ENCODE data around the gene APP.

Gene APP

GRCh38 chr21:26055010-26055409, 115.6 kb downstream of the APP start:
- H3K9ac ChIP-seq, result no peak overlapping the region
- H3K36me3 ChIP-seq (ENCODE audit: control insufficient read depth, insufficient read depth, low read length), result no peaks in the 10 kb centered on the region
- H3K4me2 ChIP-seq (ENCODE audit: low read length), result no peak overlapping the region
- H3K4me1 ChIP-seq, result no peaks in the 10 kb centered on the region
- H3K4me3 ChIP-seq (ENCODE audit: low read depth, low read length), result no peak overlapping the region
- no peak overlapping the region for H3K27ac ChIP-seq
- no peak overlapping the region for H2AFZ ChIP-seq
- no peaks in the 10 kb centered on the region for H3K27me3 ChIP-seq (ENCODE audit: control insufficient read depth, insufficient read depth, low read length)
- no peaks in the 10 kb centered on the region for H3K9me3 ChIP-seq (ENCODE audit: control insufficient read depth, low read length)
- TF ChIP-seq, protein P1, sequence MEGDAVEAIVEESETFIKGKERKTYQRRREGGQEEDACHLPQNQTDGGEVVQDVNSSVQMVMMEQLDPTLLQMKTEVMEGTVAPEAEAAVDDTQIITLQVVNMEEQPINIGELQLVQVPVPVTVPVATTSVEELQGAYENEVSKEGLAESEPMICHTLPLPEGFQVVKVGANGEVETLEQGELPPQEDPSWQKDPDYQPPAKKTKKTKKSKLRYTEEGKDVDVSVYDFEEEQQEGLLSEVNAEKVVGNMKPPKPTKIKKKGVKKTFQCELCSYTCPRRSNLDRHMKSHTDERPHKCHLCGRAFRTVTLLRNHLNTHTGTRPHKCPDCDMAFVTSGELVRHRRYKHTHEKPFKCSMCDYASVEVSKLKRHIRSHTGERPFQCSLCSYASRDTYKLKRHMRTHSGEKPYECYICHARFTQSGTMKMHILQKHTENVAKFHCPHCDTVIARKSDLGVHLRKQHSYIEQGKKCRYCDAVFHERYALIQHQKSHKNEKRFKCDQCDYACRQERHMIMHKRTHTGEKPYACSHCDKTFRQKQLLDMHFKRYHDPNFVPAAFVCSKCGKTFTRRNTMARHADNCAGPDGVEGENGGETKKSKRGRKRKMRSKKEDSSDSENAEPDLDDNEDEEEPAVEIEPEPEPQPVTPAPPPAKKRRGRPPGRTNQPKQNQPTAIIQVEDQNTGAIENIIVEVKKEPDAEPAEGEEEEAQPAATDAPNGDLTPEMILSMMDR (IDR thresholded peaks at IDR 0.05), result no peak
- H3K79me2 ChIP-seq, result no peaks in the 10 kb centered on the region

GRCh38 chr21:26052057-26052456, 118.5 kb downstream of the APP start:
- Histone ChIP-seq H3K79me2 (no peaks in the 10 kb centered on the region), H2AFZ (no peak overlapping the region), H3K9me3 (ENCODE audit: control insufficient read depth, low read length) (no peaks in the 10 kb centered on the region), H3K4me3 (ENCODE audit: low read depth, low read length) (no peak overlapping the region), H3K27me3 (ENCODE audit: control insufficient read depth, insufficient read depth, low read length) (no peaks in the 10 kb centered on the region), H3K27ac (no peak overlapping the region), H3K36me3 (ENCODE audit: control insufficient read depth, insufficient read depth, low read length) (no peaks in the 10 kb centered on the region), H3K4me1 (no peaks in the 10 kb centered on the region), H3K9ac (no peak overlapping the region), H3K4me2 (ENCODE audit: low read length) (no peak overlapping the region)
- TF ChIP-seq, protein P1 (IDR thresholded peaks at IDR 0.05), result no peak

GRCh38 chr21:26050857-26051256, 119.7 kb downstream of the APP start:
- Histone ChIP-seq H3K4me3 (ENCODE audit: low read depth, low read length) (no peak overlapping the region), H2AFZ (no peak overlapping the region), H3K9ac (no peak overlapping the region), H3K9me3 (ENCODE audit: control insufficient read depth, low read length) (no peaks in the 10 kb centered on the region), H3K27ac (no peak overlapping the region), H3K79me2 (no peaks in the 10 kb centered on the region), H3K4me1 (no peaks in the 10 kb centered on the region), H3K27me3 (ENCODE audit: control insufficient read depth, insufficient read depth, low read length) (no peaks in the 10 kb centered on the region), H3K36me3 (ENCODE audit: control insufficient read depth, insufficient read depth, low read length) (no peaks in the 10 kb centered on the region), H3K4me2 (ENCODE audit: low read length) (no peak overlapping the region)
- TF ChIP-seq, protein P1 (IDR thresholded peaks at IDR 0.05), result no peak

GRCh38 chr21:26049803-26050202, 120.8 kb downstream of the APP start:
- no peak overlapping the region for H3K27ac ChIP-seq
- H3K4me3 ChIP-seq (ENCODE audit: low read depth, low read length), result no peak overlapping the region
- H3K4me2 ChIP-seq (ENCODE audit: low read length), result no peak overlapping the region
- no peaks in the 10 kb centered on the region for H3K79me2 ChIP-seq
- H3K9ac ChIP-seq, result no peak overlapping the region
- H2AFZ ChIP-seq, result no peak overlapping the region
- TF ChIP-seq, protein P1 (IDR thresholded peaks at IDR 0.05), result no peak
- H3K9me3 ChIP-seq (ENCODE audit: control insufficient read depth, low read length), result no peaks in the 10 kb centered on the region
- H3K27me3 ChIP-seq (ENCODE audit: control insufficient read depth, insufficient read depth, low read length), result no peaks in the 10 kb centered on the region
- no peaks in the 10 kb centered on the region for H3K4me1 ChIP-seq
- no peaks in the 10 kb centered on the region for H3K36me3 ChIP-seq (ENCODE audit: control insufficient read depth, insufficient read depth, low read length)

DNA sequence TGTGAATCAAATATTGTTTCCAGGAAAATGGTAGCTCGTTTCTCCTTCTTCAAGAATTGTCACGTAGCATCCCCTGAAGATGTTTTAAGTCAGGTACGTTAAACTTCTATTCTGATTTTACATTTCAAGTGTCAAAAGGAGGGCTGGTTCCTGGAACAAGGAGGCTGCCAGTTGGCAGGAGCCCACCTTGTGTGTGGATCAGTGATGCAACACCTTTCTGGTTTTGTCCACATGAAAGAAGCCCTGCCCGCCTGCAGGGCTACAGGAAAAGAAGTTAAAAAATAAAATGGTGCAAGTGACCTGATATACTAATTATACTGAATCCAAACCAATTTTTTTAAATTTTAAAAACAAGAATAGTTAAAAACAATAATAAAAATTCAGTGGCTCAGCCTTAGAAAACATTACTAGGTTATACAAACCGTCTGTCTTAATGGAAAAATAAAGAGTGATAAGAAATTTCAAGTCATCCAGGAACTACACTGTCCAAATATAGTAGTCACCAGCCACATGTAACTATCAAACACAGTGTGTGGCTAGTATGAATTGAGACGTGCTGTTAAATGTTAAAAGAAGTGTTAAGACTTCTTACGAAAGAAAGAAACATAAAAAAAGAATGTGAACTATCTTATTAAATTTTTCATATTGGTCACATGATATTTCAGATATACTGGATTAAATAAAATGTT, 123.1 kb downstream of the APP start:
- H3K9me3 ChIP-seq (ENCODE audit: control insufficient read depth, low read length), result no peaks in the 10 kb centered on the region
- H3K4me1 ChIP-seq, result no peaks in the 10 kb centered on the region
- TF ChIP-seq, protein P1 (IDR thresholded peaks at IDR 0.05), result no peak
- H3K9ac ChIP-seq, result no peak overlapping the region
- H3K4me2 ChIP-seq (ENCODE audit: low read length), result no peak overlapping the region
- no peaks in the 10 kb centered on the region for H3K36me3 ChIP-seq (ENCODE audit: control insufficient read depth, insufficient read depth, low read length)
- no peak overlapping the region for H2AFZ ChIP-seq
- H3K79me2 ChIP-seq, result no peaks in the 10 kb centered on the region
- H3K4me3 ChIP-seq (ENCODE audit: low read depth, low read length), result no peak overlapping the region
- H3K27ac ChIP-seq, result no peak overlapping the region
- H3K27me3 ChIP-seq (ENCODE audit: control insufficient read depth, insufficient read depth, low read length), result no peaks in the 10 kb centered on the region

Data from parathyroid adenoma (tissue), 2 donors.